ENCODE data around the gene MLN.

MLN gene

GRCh38 chr6:33752646-33753015, 51.2 kb downstream of the MLN start:
- no peak for DNase-seq
- ATAC-seq, result no peak

GRCh38 chr6:33751771-33752645, 51.8 kb downstream of the MLN start:
- DNase-seq, result no peak
- ATAC-seq, result no peak

GRCh38 chr6:33750244-33750991, 53.4 kb downstream of the MLN start:
- ATAC-seq (no peak), DNase-seq (no peak)

GRCh38 chr6:33749401-33749800, 54.4 kb downstream of the MLN start:
- ATAC-seq, result no peak
- DNase-seq, result no peak

- DNase-seq, result no peak
- ATAC-seq, result no peak
Observed at GRCh38 chr6:33748841-33749240, 55.0 kb downstream of the MLN start.

GRCh38 chr6:33747823-33748222, 56.0 kb downstream of the MLN start:
- DNase-seq (no peak), ATAC-seq (no peak)

GRCh38 chr6:33746651-33747100, 57.1 kb downstream of the MLN start, which contains the start of gene IP6K3:
IP6K3 (minus strand) TSS chr6:33746905; CDS start chr6:33735476, 11,429 bp downstream.
- ATAC-seq (no peak), DNase-seq (no peak)

GRCh38 chr6:33746036-33746600, 57.7 kb downstream of the MLN start:
- DNase-seq, result no peak
- no peak for ATAC-seq

- DNase-seq (no peak), ATAC-seq (no peak)
Observed at GRCh38 chr6:33745548-33745947, 58.3 kb downstream of the MLN start.

- ATAC-seq (no peak), DNase-seq (no peak)
Observed at GRCh38 chr6:33744895-33745546, 58.8 kb downstream of the MLN start.
